Smooth muscle cell (in vitro differentiated cells): ENCODE data around the gene XKR7. TPM values are rescaled to one million over a fixed set of nuclear protein-coding genes. Genes with fewer than 3 reads are reported as not detected.

ENCODE experiments used
- DNase-seq: peaks from one replicate; lab custom pipeline; 2025; ENCODE audit not compliant: unreplicated experiment; lab: John Stamatoyannopoulos, UW
- H2AFZ ChIP-seq: fragments of 200-600 bp; sonication (generic); 2 replicates; pipeline ENCODE4 v1.6.0; 2016; ENCODE audit warnings: antibody characterized with exemption, low read depth, mild to moderate bottlenecking
- H3F3A ChIP-seq: fragments of 200-600 bp; sonication (generic); 2 replicates; pipeline ENCODE4 v1.6.0; 2017; ENCODE audit warnings: antibody characterized with exemption, low read depth
- H3K27ac ChIP-seq: fragments of 200-600 bp; sonication (generic); 2 replicates; pipeline ENCODE4 v1.5.1; 2016; ENCODE audit warnings: low read depth, mild to moderate bottlenecking
- H3K27me3 ChIP-seq: fragments of 200-600 bp; sonication (generic); 2 replicates; pipeline ENCODE4 v1.6.1; 2016; ENCODE audit warnings: low read depth, mild to moderate bottlenecking
- H3K36me3 ChIP-seq: fragments of 200-600 bp; sonication (generic); 2 replicates; pipeline ENCODE4 v1.5.1; 2016; ENCODE audit warnings: low read depth
- H3K4me1 ChIP-seq: fragments of 200-600 bp; sonication (generic); 2 replicates; pipeline ENCODE4 v1.5.1; 2016; ENCODE audit warnings: low read depth
- H3K4me2 ChIP-seq: fragments of 200-600 bp; sonication (generic); 2 replicates; pipeline ENCODE4 v1.6.0; 2016; ENCODE audit warnings: mild to moderate bottlenecking
- H3K4me3 ChIP-seq: fragments of 200-600 bp; sonication (generic); 2 replicates; pipeline ENCODE4 v1.5.1; 2016; ENCODE audit warnings: mild to moderate bottlenecking
- H3K79me2 ChIP-seq: fragments of 200-600 bp; sonication (generic); 2 replicates; pipeline ENCODE4 v1.6.0; 2016; ENCODE audit warnings: low read depth, mild to moderate bottlenecking
- H3K9ac ChIP-seq: fragments of 200-600 bp; sonication (generic); 2 replicates; pipeline ENCODE4 v1.6.0; 2016; ENCODE audit warnings: low read depth
- H3K9me3 ChIP-seq: fragments of 200-600 bp; sonication (generic); replicated peaks from 2 replicates; pipeline ENCODE4 v1.5.1; 2016; ENCODE audit warnings: low read depth
- H4K20me1 ChIP-seq: fragments of 200-600 bp; sonication (generic); 2 replicates; pipeline ENCODE4 v1.6.0; 2016; ENCODE audit warnings: low read depth
- WGBS: methylation state at CpG from one replicate; pipeline ENCODE4 v1.1.7; 2016; ENCODE audit warnings: low lambda C conversion rate; 5-methylcytosine and 5-hydroxymethylcytosine counted together
- polyA plus RNA-seq: library from polyadenylated mRNA; unstranded; fragments of >200 nt; fragmentation: Nextera tagmentation; extraction: Ambion mirVana; gene quantifications from 2 replicates; pipeline ENCODE4 v1.2.1, GENCODE V29; 2016
- total RNA-seq: library from RNA; depleted of rRNA; stranded (reverse); fragments of >200 nt; gene quantifications from 2 replicates; pipeline ENCODE4 v1.2.3, GENCODE V29; 2014
- TF ChIP-seq, protein P1 (sequence below): fragments of 200-600 bp; sonication (generic); IDR thresholded peaks from 2 replicates; pipeline ENCODE4 v1.5.1; 2017; ENCODE audit warnings: borderline replicate concordance, mild to moderate bottlenecking, antibody characterized with exemption; ENCODE audit not compliant: insufficient read depth, poor library complexity, severe bottlenecking

The XKR7 gene
- total and polyA plus RNA-seq, 2 experiments from 2014 or later: not detected

DNA sequence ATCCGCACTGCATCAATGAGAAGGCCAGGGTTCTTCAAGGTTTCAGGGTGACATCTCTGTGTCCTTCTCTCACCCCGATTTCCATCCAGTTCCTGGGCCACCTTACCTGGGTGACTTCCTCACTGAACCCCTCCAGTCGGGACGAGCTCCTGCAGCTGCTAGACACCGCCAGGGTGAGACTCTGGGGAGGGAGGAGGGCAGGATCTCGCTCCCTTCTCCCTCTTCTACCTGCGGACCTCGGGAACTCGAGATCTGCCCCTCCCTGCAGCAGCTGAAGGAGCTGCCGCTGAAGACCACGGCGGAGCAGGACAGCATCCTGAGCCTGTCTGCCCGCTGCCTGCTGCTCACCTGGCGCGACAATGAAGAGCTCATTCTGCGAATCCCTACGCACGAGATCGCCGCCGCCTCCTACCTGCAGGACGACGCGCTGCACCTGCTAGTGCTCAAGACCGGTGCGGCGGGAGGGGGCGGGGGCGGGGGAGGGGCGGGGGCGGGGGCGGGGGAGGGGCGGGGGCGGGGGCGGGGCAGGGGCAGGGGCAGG lies 49.8 kb downstream of the XKR7 start:
- Histone ChIP-seq H3K9ac (no peak overlapping the region), H3K4me1 (peaks cover 4% of the 10 kb centered on the region), H3K79me2 (no peaks in the 10 kb centered on the region), H3F3A (peaks cover 8% of the 10 kb centered on the region), H4K20me1 (no peaks in the 10 kb centered on the region), H3K36me3 (no peaks in the 10 kb centered on the region), H3K4me3 (no peak overlapping the region), H3K4me2 (no peak overlapping the region), H3K27me3 (peaks cover 50% of the 10 kb centered on the region), H3K9me3 (no peaks in the 10 kb centered on the region), H3K27ac (no peak overlapping the region), H2AFZ (no peak overlapping the region)
- 3% methylated on average over 35 of the region's 35 CpGs for WGBS
- no peak for DNase-seq
- TF ChIP-seq, protein P1, sequence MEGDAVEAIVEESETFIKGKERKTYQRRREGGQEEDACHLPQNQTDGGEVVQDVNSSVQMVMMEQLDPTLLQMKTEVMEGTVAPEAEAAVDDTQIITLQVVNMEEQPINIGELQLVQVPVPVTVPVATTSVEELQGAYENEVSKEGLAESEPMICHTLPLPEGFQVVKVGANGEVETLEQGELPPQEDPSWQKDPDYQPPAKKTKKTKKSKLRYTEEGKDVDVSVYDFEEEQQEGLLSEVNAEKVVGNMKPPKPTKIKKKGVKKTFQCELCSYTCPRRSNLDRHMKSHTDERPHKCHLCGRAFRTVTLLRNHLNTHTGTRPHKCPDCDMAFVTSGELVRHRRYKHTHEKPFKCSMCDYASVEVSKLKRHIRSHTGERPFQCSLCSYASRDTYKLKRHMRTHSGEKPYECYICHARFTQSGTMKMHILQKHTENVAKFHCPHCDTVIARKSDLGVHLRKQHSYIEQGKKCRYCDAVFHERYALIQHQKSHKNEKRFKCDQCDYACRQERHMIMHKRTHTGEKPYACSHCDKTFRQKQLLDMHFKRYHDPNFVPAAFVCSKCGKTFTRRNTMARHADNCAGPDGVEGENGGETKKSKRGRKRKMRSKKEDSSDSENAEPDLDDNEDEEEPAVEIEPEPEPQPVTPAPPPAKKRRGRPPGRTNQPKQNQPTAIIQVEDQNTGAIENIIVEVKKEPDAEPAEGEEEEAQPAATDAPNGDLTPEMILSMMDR: peak; percentile 21

DNA sequence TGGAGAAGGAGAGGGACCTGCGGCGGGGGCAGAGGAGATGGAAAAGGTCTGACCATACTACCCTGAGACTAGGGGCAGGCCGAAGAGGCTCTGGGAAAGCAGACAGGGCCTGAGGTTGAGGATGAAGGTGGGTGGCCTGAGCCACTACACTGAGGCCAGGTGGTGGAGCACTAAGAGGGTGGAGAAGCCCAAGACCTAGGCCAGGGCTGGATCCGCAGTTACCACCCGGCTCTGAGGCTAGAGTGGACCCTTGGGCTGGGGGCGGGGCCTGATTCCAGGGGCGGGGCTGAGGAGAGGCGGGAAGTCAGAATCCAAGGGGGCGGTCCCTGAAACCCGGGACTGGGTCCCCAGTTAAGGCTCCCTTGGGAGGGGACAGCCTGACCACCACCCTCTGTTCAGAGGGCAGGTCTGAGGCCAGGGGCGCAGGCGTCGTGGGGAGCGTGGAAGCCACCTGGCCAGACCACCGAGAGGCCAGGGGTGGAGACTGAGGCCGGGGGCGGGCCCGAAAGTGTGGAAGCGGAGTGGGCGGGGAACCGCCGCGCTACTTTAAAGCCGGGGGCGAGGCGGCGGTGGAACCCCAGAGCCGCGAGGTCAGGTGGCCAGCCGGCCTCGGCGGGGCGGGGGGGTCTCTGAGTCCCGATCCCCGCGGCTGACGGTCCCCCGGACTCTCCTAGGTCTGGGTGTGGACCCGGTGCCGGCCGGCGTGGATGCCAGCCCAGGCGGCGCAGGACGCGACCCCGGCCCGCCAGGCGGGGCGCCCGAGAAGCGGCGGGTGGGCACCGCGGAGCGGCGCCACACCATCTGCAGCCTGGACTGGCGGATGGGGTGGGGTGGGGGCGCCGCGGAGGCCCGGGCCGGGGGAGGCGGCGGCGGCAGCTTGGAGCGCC lies 50.6 kb downstream of the XKR7 start:
- under 1% methylated on average over 46 of the region's 67 CpGs for WGBS
- H3F3A ChIP-seq: peaks cover 8% of the 10 kb centered on the region
- H3K27ac ChIP-seq: no peak overlapping the region
- H3K27me3 ChIP-seq: peaks cover 54% of the 10 kb centered on the region
- peak overlapping the region; percentile 59 for H3K4me3 ChIP-seq
- H3K79me2 ChIP-seq: no peaks in the 10 kb centered on the region
- no peaks in the 10 kb centered on the region for H3K36me3 ChIP-seq
- DNase-seq: no peak
- H3K4me1 ChIP-seq: peaks cover 4% of the 10 kb centered on the region
- peak overlapping the region; percentile 85 for H3K4me2 ChIP-seq
- H3K9me3 ChIP-seq: no peaks in the 10 kb centered on the region
- no peak overlapping the region for H3K9ac ChIP-seq
- H2AFZ ChIP-seq: peak overlapping the region; percentile 57
- H4K20me1 ChIP-seq: no peaks in the 10 kb centered on the region
- TF ChIP-seq, protein P1: no peak

DNA sequence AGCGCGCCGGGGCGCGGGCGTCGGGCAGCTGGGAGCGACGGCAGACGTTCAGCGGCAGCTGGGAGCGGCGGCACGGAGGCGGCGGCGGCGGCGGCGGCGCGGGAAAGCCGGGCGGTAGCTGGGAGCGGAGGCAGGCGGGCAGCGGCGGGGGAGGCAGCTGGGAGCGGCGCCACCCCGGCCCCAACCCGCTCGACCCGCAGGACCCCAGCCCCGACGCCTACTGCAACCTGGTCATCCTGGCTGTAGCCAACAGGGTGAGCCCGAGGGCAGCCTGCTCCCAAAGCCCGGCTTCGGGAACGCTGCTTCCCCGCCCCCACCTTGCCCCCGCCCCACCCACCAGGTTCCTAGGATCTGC lies 51.2 kb downstream of the XKR7 start:
- no peaks in the 10 kb centered on the region for H3K36me3 ChIP-seq
- no peaks in the 10 kb centered on the region for H3K79me2 ChIP-seq
- H3K9ac ChIP-seq: no peak overlapping the region
- no peak overlapping the region for H3K27ac ChIP-seq
- TF ChIP-seq, protein P1: no peak
- H3K4me1 ChIP-seq: peaks cover 4% of the 10 kb centered on the region
- H3K4me2 ChIP-seq: peak overlapping the region; percentile 85
- H2AFZ ChIP-seq: no peak overlapping the region
- no peaks in the 10 kb centered on the region for H4K20me1 ChIP-seq
- DNase-seq: no peak
- WGBS: under 1% methylated on average over 26 of the region's 42 CpGs
- H3K4me3 ChIP-seq: peak overlapping the region; percentile 33
- peaks cover 60% of the 10 kb centered on the region for H3K27me3 ChIP-seq
- no peaks in the 10 kb centered on the region for H3K9me3 ChIP-seq
- H3F3A ChIP-seq: peaks cover 8% of the 10 kb centered on the region
